Measurements from ENCODE around the gene HSP90AA1. TPM values are rescaled to one million over a fixed set of nuclear protein-coding genes. Genes with fewer than 3 reads are reported as not detected.
"Not testable (repeated sequence)": the region's sequence is repeated elsewhere in the genome, so short reads cannot be mapped to it uniquely, and the experiment has no call there.

Gene HSP90AA1
- total RNA-seq, 2 experiments from 2014 or later = 1,344 to 1,372 TPM

GRCh38 chr14:102064590-102064989 lies 22.3 kb downstream of the HSP90AA1 start:
- H3K36me3 Mint-ChIP-seq (ENCODE audit: low read depth); H3K9me3 Mint-ChIP-seq (ENCODE audit: low read depth); H3K27me3 Mint-ChIP-seq; ATAC-seq; intact Hi-C loops (cut with DNase I, micrococcal nuclease); H3K4me1 Mint-ChIP-seq; H3K27ac Mint-ChIP-seq; H3K4me3 Mint-ChIP-seq; POLR2A ChIA-PET; DNase-seq: not testable (repeated sequence)
- CTCF ChIA-PET = interaction anchor here (0.5 to 2.9 kb wide), 2 partner anchors 31 to 1535 kb away, joined by 4 to 26 read pairs; no protein-coding TSS in a partner anchor

GRCh38 chr14:102063808-102064429 lies 22.9 kb downstream of the HSP90AA1 start:
- CTCF ChIA-PET = interaction anchor here (0.5 to 2.9 kb wide), 4 partner anchors 18 to 1536 kb away, joined by 3 to 26 read pairs (median 4); no protein-coding TSS in a partner anchor
- no peak overlapping the region for H3K27ac Mint-ChIP-seq

GRCh38 chr14:102063109-102063807 lies 23.6 kb downstream of the HSP90AA1 start:
- Mint-ChIP-seq H3K9me3 (ENCODE audit: low read depth) (no peaks in the 10 kb centered on the region), H3K36me3 (ENCODE audit: low read depth) (no peaks in the 10 kb centered on the region), H3K27me3 (no peaks in the 10 kb centered on the region), H3K4me1 (peaks cover 3% of the 10 kb centered on the region), H3K4me3 (no peak overlapping the region), H3K27ac (no peak overlapping the region)
- ATAC-seq (peak; percentile 85), DNase-seq (peak; percentile 80)
- intact Hi-C loops (cut with DNase I, micrococcal nuclease) = loop anchor here (1.0 kb wide), 2 partner anchors 33 to 251 kb away; no protein-coding TSS in a partner anchor
- POLR2A ChIA-PET = interaction anchor here (0.8 kb wide), 1 partner anchor 35 kb away, joined by 3 read pairs; no protein-coding TSS in a partner anchor
- CTCF ChIA-PET = interaction anchor here (0.6 to 2.9 kb wide), 6 partner anchors 17 to 254 kb away, joined by 3 to 26 read pairs (median 3); no protein-coding TSS in a partner anchor

More at GRCh38 chr14:102063808-102064429, 22.9 kb downstream of the HSP90AA1 start:
- POLR2A ChIA-PET = no interaction called here
- Mint-ChIP-seq H3K4me3 (no peak overlapping the region), H3K9me3 (ENCODE audit: low read depth) (no peaks in the 10 kb centered on the region), H3K4me1 (peaks cover 3% of the 10 kb centered on the region), H3K36me3 (ENCODE audit: low read depth) (no peaks in the 10 kb centered on the region), H3K27me3 (no peaks in the 10 kb centered on the region)
- ATAC-seq = no peak
- intact Hi-C loops (cut with DNase I, micrococcal nuclease) = loop anchor here (1.0 kb wide), 2 partner anchors 32 to 250 kb away; no protein-coding TSS in a partner anchor
- DNase-seq = no peak

- no peaks in the 10 kb centered on the region for H3K4me1 Mint-ChIP-seq
- H3K27ac Mint-ChIP-seq = no peak overlapping the region
- H3K36me3 Mint-ChIP-seq (ENCODE audit: low read depth) = peaks cover 6% of the 10 kb centered on the region
- no peaks in the 10 kb centered on the region for H3K27me3 Mint-ChIP-seq
- POLR2A ChIA-PET = no interaction called here
- H3K4me3 Mint-ChIP-seq = no peak overlapping the region
- H3K9me3 Mint-ChIP-seq (ENCODE audit: low read depth) = no peaks in the 10 kb centered on the region
- intact Hi-C loops (cut with DNase I, micrococcal nuclease) = no loop called here
- DNase-seq (no peak), ATAC-seq (no peak)
- CTCF ChIA-PET = no interaction called here
Observed at GRCh38 chr14:102058961-102059360, 27.9 kb downstream of the HSP90AA1 start.

GRCh38 chr14:102058146-102058545 lies 28.7 kb downstream of the HSP90AA1 start:
- DNase-seq (no peak), ATAC-seq (no peak)
- no peaks in the 10 kb centered on the region for H3K27me3 Mint-ChIP-seq
- no peak overlapping the region for H3K4me3 Mint-ChIP-seq
- no peaks in the 10 kb centered on the region for H3K4me1 Mint-ChIP-seq
- intact Hi-C loops (cut with DNase I, micrococcal nuclease) = no loop called here
- no peak overlapping the region for H3K27ac Mint-ChIP-seq
- H3K9me3 Mint-ChIP-seq (ENCODE audit: low read depth) = no peaks in the 10 kb centered on the region
- CTCF ChIA-PET = interaction anchor here (0.7 to 0.8 kb wide), 2 partner anchors 31 to 103 kb away, joined by 3 to 5 read pairs; no protein-coding TSS in a partner anchor
- POLR2A ChIA-PET = no interaction called here
- H3K36me3 Mint-ChIP-seq (ENCODE audit: low read depth) = peaks cover 9% of the 10 kb centered on the region

- H3K4me1 Mint-ChIP-seq = no peaks in the 10 kb centered on the region
- H3K9me3 Mint-ChIP-seq (ENCODE audit: low read depth) = no peaks in the 10 kb centered on the region
- H3K36me3 Mint-ChIP-seq (ENCODE audit: low read depth) = peaks cover 12% of the 10 kb centered on the region
- no peak for ATAC-seq
- H3K27me3 Mint-ChIP-seq = no peaks in the 10 kb centered on the region
- no peak overlapping the region for H3K4me3 Mint-ChIP-seq
- DNase-seq = no peak
- intact Hi-C loops (cut with DNase I, micrococcal nuclease) = no loop called here
- H3K27ac Mint-ChIP-seq = no peak overlapping the region
- ChIA-PET POLR2A (no interaction called here), CTCF (interaction anchor here (0.8 kb wide), 1 partner anchor 102 kb away, joined by 3 read pairs; no protein-coding TSS in a partner anchor)
Observed at GRCh38 chr14:102057480-102058114, 29.2 kb downstream of the HSP90AA1 start.

GRCh38 chr14:102056694-102057442 lies 30.0 kb downstream of the HSP90AA1 start:
- intact Hi-C loops (cut with DNase I, micrococcal nuclease) = no loop called here
- no peaks in the 10 kb centered on the region for H3K4me1 Mint-ChIP-seq
- no peak overlapping the region for H3K4me3 Mint-ChIP-seq
- CTCF ChIA-PET = no interaction called here
- DNase-seq = no peak
- peaks cover 18% of the 10 kb centered on the region for H3K36me3 Mint-ChIP-seq (ENCODE audit: low read depth)
- H3K27me3 Mint-ChIP-seq = no peaks in the 10 kb centered on the region
- no peak overlapping the region for H3K27ac Mint-ChIP-seq
- H3K9me3 Mint-ChIP-seq (ENCODE audit: low read depth) = no peaks in the 10 kb centered on the region
- ATAC-seq = no peak
- POLR2A ChIA-PET = no interaction called here

- Mint-ChIP-seq H3K9me3 (ENCODE audit: low read depth) (no peaks in the 10 kb centered on the region), H3K36me3 (ENCODE audit: low read depth) (peaks cover 25% of the 10 kb centered on the region), H3K4me1 (no peaks in the 10 kb centered on the region), H3K4me3 (no peak overlapping the region), H3K27me3 (no peaks in the 10 kb centered on the region), H3K27ac (peak overlapping the region; percentile 6)
- intact Hi-C loops (cut with DNase I, micrococcal nuclease) = no loop called here
- CTCF ChIA-PET = no interaction called here
- ATAC-seq (no peak), DNase-seq (no peak)
- POLR2A ChIA-PET = no interaction called here
Observed at GRCh38 chr14:102055181-102055901, 31.5 kb downstream of the HSP90AA1 start.

GRCh38 chr14:102052522-102052921 lies 34.3 kb downstream of the HSP90AA1 start:
- Mint-ChIP-seq H3K36me3 (ENCODE audit: low read depth) (peaks cover 45% of the 10 kb centered on the region), H3K4me1 (no peaks in the 10 kb centered on the region)

GRCh38 chr14:102050625-102051024 lies 36.2 kb downstream of the HSP90AA1 start:
- DNase-seq = no peak
- Mint-ChIP-seq H3K9me3 (ENCODE audit: low read depth) (no peaks in the 10 kb centered on the region), H3K36me3 (ENCODE audit: low read depth) (peaks cover 52% of the 10 kb centered on the region), H3K27me3 (no peaks in the 10 kb centered on the region), H3K4me3 (no peak overlapping the region), H3K4me1 (no peaks in the 10 kb centered on the region), H3K27ac (no peak overlapping the region)
- ATAC-seq = no peak
- CTCF ChIA-PET = interaction anchor here (1.3 kb wide), 2 partner anchors 12 to 49 kb away, joined by 3 to 5 read pairs; no protein-coding TSS in a partner anchor
- intact Hi-C loops (cut with DNase I, micrococcal nuclease) = no loop called here
- POLR2A ChIA-PET = interaction anchor here (0.6 kb wide), 1 partner anchor 64 kb away, joined by 3 read pairs; no protein-coding TSS in a partner anchor

More at GRCh38 chr14:102052522-102052921, 34.3 kb downstream of the HSP90AA1 start:
- DNase-seq = no peak
- POLR2A ChIA-PET = no interaction called here
- H3K27me3 Mint-ChIP-seq = no peaks in the 10 kb centered on the region
- no peak for ATAC-seq
- H3K4me3 Mint-ChIP-seq = no peak overlapping the region
- intact Hi-C loops (cut with DNase I, micrococcal nuclease) = no loop called here
- H3K9me3 Mint-ChIP-seq (ENCODE audit: low read depth) = no peaks in the 10 kb centered on the region
- no peak overlapping the region for H3K27ac Mint-ChIP-seq
- CTCF ChIA-PET = interaction anchor here (0.6 to 2.0 kb wide), 2 partner anchors 44 to 264 kb away, joined by 3 to 5 read pairs; no protein-coding TSS in a partner anchor

All from activated CD4-positive, alpha-beta T cell treated with anti-CD3 and anti-CD28 coated beads for 36 hours (primary cell).